Measurements from ENCODE around the gene TLL1. TPM values are rescaled to one million over a fixed set of nuclear protein-coding genes. Genes with fewer than 3 reads are reported as not detected.

Gene TLL1
- total RNA-seq, 4 donors from 2014 or later = 4.2 to 20.4 (median 8.4) TPM

GRCh38 chr4:165838575-165838974 is 34.5 kb upstream of the TLL1 start:
- TF ChIP-seq CTCF (IDR thresholded peaks at IDR 0.05) = no peak
- TF ChIP-seq POLR2A (IDR thresholded peaks at IDR 0.05) = no peak
- peak; percentile 18 to 25 for TF ChIP-seq EP300 (IDR thresholded peaks at IDR 0.05)
- Histone ChIP-seq H3K9me3 (no peaks in the 10 kb centered on the region), H3K4me3 (no peak overlapping the region), H3K27ac (no peak overlapping the region), H3K4me1 (no peaks in the 10 kb centered on the region), H3K36me3 (no peaks in the 10 kb centered on the region), H3K27me3 (no peaks in the 10 kb centered on the region)
- DNase-seq (ENCODE audit: low spot score in 2 of 2) = no peak
- WGBS, 2 donors = 83 to 85% methylated on average over 1 of the region's 1 CpG

GRCh38 chr4:165839615-165840333 is 33.3 kb upstream of the TLL1 start:
- WGBS, 2 donors = 71 to 77% methylated on average over 5 of the region's 5 CpGs
- Histone ChIP-seq H3K27ac (peak overlapping the region in 1 of 4 donors; percentile 38), H3K4me3 (no peak overlapping the region), H3K4me1 (no peaks in the 10 kb centered on the region), H3K36me3 (no peaks in the 10 kb centered on the region), H3K9me3 (no peaks in the 10 kb centered on the region), H3K27me3 (no peaks in the 10 kb centered on the region)
- DNase-seq (ENCODE audit: low spot score in 2 of 2) = no peak
- TF ChIP-seq EP300 (IDR thresholded peaks at IDR 0.05) (no peak), CTCF (IDR thresholded peaks at IDR 0.05) (no peak), POLR2A (IDR thresholded peaks at IDR 0.05) (no peak)

- no peaks in the 10 kb centered on the region for H3K36me3 ChIP-seq
- no peak for DNase-seq (ENCODE audit: low spot score in 2 of 2)
- H3K27ac ChIP-seq = no peak overlapping the region
- H3K9me3 ChIP-seq = no peaks in the 10 kb centered on the region
- H3K4me3 ChIP-seq = no peak overlapping the region
- TF ChIP-seq CTCF (IDR thresholded peaks at IDR 0.05) (no peak), EP300 (IDR thresholded peaks at IDR 0.05) (no peak), POLR2A (IDR thresholded peaks at IDR 0.05) (no peak)
- no peaks in the 10 kb centered on the region for H3K27me3 ChIP-seq
- no peaks in the 10 kb centered on the region for H3K4me1 ChIP-seq
Observed at GRCh38 chr4:165842684-165843083, 30.4 kb upstream of the TLL1 start.

GRCh38 chr4:165844161-165844560 is 28.9 kb upstream of the TLL1 start:
- H3K36me3 ChIP-seq = no peaks in the 10 kb centered on the region
- H3K4me3 ChIP-seq = no peak overlapping the region
- DNase-seq (ENCODE audit: low spot score in 2 of 2) = peak in 1 of 2 donors; percentile 10
- no peak overlapping the region for H3K27ac ChIP-seq
- 35 to 42% methylated on average over 7 of the region's 7 CpGs for WGBS, 2 donors
- H3K9me3 ChIP-seq = no peaks in the 10 kb centered on the region
- TF ChIP-seq CTCF (IDR thresholded peaks at IDR 0.05) = no peak
- no peak for TF ChIP-seq POLR2A (IDR thresholded peaks at IDR 0.05)
- no peak for TF ChIP-seq EP300 (IDR thresholded peaks at IDR 0.05)
- no peaks in the 10 kb centered on the region for H3K27me3 ChIP-seq
- H3K4me1 ChIP-seq = no peaks in the 10 kb centered on the region

- H3K4me1 ChIP-seq = no peaks in the 10 kb centered on the region
- H3K9me3 ChIP-seq = no peaks in the 10 kb centered on the region
- H3K27me3 ChIP-seq = no peaks in the 10 kb centered on the region
- TF ChIP-seq EP300 (IDR thresholded peaks at IDR 0.05) (no peak), POLR2A (IDR thresholded peaks at IDR 0.05) (no peak), CTCF (IDR thresholded peaks at IDR 0.05) (no peak)
- H3K4me3 ChIP-seq = no peak overlapping the region
- no peak for DNase-seq (ENCODE audit: low spot score in 2 of 2)
- H3K36me3 ChIP-seq = no peaks in the 10 kb centered on the region
- no peak overlapping the region for H3K27ac ChIP-seq
- WGBS, 2 donors = 58 to 60% methylated on average over 3 of the region's 3 CpGs
Observed at GRCh38 chr4:165851256-165851655, 21.8 kb upstream of the TLL1 start.
